Activated naive CD4-positive, alpha-beta T cell treated with anti-CD3 and anti-CD28 coated beads, Interleukin-2, amount 10 ng/mL, durations not matched to agents 7 days and 5 days (primary cell): ENCODE data around the gene VAV2.

Experiments
- CTCF ChIA-PET: fragments of 350-600 bp; sonication (Branson Sonifier 250); formaldehyde crosslinking; loops from one replicate; lab custom pipeline; 2021; ENCODE audit warnings: antibody characterized with exemption; lab: Charles Lee
- DNase-seq: peaks from one replicate; pipeline ENCODE4 v3.0.0-alpha.2; 2020
- H3K27ac Mint-ChIP-seq: one replicate; pipeline ENCODE4 v1.8.0; 2021; ENCODE audit warnings: mild to moderate bottlenecking, moderate library complexity, mixed read lengths
- H3K27me3 Mint-ChIP-seq: one replicate; pipeline ENCODE4 v1.8.0; 2021; ENCODE audit warnings: mild to moderate bottlenecking, mixed read lengths
- H3K36me3 Mint-ChIP-seq: one replicate; pipeline ENCODE4 v1.8.0; 2021; ENCODE audit warnings: mixed read lengths
- H3K4me1 Mint-ChIP-seq: one replicate; pipeline ENCODE4 v1.8.0; 2021; ENCODE audit warnings: mixed read lengths
- H3K4me3 Mint-ChIP-seq: one replicate; pipeline ENCODE4 v1.8.0; 2021; ENCODE audit warnings: mild to moderate bottlenecking, moderate library complexity, mixed read lengths
- H3K9me3 Mint-ChIP-seq: one replicate; pipeline ENCODE4 v1.8.0; 2021; ENCODE audit warnings: mixed read lengths

Gene VAV2

DNA sequence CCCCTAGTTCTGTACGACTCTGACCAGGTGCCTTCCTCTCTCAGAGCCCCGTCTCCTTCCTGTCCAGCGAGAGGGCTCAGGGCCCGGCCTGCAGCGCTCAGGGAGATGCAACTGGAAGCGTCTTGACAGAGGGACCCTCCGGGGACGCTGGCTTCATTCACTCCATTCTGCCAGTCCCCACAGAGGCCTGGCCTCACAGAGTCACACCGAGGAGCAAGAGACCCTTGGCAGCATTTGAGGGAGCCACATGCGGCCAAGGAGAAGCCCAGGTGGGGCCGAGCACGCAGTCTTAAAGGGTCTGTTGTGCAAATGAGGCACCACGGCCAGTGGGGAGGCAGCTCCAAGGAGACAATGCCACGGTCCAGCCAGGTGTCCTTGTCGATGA lies 167.3 kb downstream of the VAV2 start:
- CTCF ChIA-PET: no interaction called here
- Mint-ChIP-seq H3K9me3 (no peaks in the 10 kb centered on the region), H3K27me3 (no peaks in the 10 kb centered on the region), H3K27ac (no peak overlapping the region), H3K4me1 (no peaks in the 10 kb centered on the region), H3K36me3 (no peaks in the 10 kb centered on the region), H3K4me3 (no peak overlapping the region)
- DNase-seq: no peak

DNA sequence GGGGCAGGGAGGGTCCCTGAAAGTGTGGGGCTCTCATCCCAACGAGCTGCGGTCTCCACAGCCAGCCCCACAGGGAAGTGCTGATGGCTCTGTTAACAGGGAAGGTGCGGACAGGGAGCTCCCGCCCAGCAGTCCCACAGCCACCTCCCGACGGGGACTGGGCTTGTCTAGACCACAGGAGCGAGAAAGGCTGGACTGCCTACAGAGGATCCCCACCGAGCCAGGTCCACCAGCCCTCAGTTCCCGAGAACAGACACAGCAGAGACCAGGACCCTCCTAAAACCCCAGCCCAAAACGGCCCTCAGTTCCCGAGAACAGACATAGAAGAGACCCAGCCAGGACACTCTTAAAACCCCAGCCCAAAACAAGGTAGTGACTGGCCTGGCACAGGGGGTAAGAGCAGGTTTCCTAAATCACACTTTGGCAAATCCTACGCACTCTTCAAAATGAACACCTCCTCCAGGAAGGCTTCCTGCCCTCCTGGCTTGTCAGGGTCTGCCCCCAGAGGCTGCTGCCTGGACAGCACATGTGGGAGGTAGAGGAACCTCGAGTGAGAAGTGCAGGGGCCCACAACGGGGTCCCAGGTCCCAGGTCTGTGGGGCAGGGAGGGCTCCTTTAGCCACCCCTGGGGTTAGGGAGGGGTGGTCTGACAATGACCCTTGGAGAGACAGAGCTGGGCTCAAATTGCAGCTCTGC lies 167.9 kb downstream of the VAV2 start:
- Mint-ChIP-seq H3K4me1 (no peaks in the 10 kb centered on the region), H3K4me3 (no peak overlapping the region)

GRCh38 chr9:133823189-133824105 lies 168.7 kb downstream of the VAV2 start:
- DNase-seq: no peak
- CTCF ChIA-PET: no interaction called here
- no peak overlapping the region for H3K27ac Mint-ChIP-seq
- H3K27me3 Mint-ChIP-seq: no peaks in the 10 kb centered on the region
- H3K4me3 Mint-ChIP-seq: no peak overlapping the region
- no peaks in the 10 kb centered on the region for H3K9me3 Mint-ChIP-seq
- no peaks in the 10 kb centered on the region for H3K4me1 Mint-ChIP-seq
- no peaks in the 10 kb centered on the region for H3K36me3 Mint-ChIP-seq

More for the DNA sequence above, 167.9 kb downstream of the VAV2 start:
- no peak overlapping the region for H3K27ac Mint-ChIP-seq
- H3K9me3 Mint-ChIP-seq: no peaks in the 10 kb centered on the region
- no peaks in the 10 kb centered on the region for H3K36me3 Mint-ChIP-seq
- CTCF ChIA-PET: no interaction called here
- DNase-seq: no peak
- H3K27me3 Mint-ChIP-seq: no peaks in the 10 kb centered on the region

DNA sequence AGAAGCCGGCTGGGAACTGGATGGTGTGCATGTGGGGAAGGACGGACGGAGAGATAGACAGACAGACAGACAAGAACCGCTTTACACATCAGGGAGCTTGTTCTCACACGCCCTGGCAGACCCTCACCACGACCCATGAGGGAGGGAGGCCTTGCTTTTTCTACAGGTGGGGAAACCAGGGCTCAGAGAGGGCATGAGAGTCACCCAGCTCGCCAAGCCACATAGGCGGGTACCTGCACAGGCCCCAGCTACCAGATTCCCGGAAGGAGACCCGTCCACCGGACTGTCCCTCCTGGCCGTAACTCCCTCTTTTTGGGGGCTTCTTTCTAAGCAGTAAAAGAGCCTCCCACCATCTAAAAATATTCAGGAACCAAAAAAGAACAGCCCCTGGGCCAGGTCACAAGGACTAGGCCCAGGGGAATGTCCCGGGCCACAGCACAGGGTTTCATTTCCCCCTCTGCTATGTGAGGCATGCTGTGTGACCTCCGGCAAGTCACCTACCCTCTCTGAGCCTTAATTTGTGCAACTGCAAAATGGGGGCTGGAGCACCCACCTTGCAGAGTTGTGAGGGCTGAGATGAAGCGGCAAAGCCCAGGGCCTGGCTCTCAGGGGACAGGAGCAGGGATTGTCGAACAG lies 169.6 kb downstream of the VAV2 start:
- H3K27me3 Mint-ChIP-seq: no peaks in the 10 kb centered on the region
- no peaks in the 10 kb centered on the region for H3K36me3 Mint-ChIP-seq
- no peak overlapping the region for H3K27ac Mint-ChIP-seq
- H3K4me3 Mint-ChIP-seq: no peak overlapping the region
- H3K4me1 Mint-ChIP-seq: no peaks in the 10 kb centered on the region
- H3K9me3 Mint-ChIP-seq: no peaks in the 10 kb centered on the region
- CTCF ChIA-PET: no interaction called here
- no peak for DNase-seq

GRCh38 chr9:133821601-133822429 lies 170.3 kb downstream of the VAV2 start:
- no peak for DNase-seq
- CTCF ChIA-PET: no interaction called here
- H3K9me3 Mint-ChIP-seq: no peaks in the 10 kb centered on the region
- H3K4me1 Mint-ChIP-seq: no peaks in the 10 kb centered on the region
- H3K27me3 Mint-ChIP-seq: no peaks in the 10 kb centered on the region
- no peak overlapping the region for H3K27ac Mint-ChIP-seq
- H3K4me3 Mint-ChIP-seq: no peak overlapping the region
- no peaks in the 10 kb centered on the region for H3K36me3 Mint-ChIP-seq

DNA sequence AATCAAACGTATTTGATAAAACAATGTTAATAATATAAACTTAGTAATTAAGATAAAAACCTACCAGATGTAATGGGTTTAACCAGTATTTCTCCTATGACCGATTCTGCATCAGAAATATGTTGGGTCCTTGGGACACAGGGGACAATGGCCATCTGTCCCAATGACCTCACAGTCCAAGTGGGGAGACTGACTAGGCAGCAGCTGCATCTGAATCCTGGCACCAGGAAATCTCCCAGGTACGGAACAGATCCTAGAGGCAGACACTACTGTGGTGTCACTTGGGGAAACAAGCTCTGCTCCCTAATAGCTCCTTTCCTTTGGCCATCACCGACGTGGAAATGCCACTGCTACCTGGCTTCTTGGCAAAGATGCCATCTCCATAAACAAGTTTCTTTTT lies 172.2 kb downstream of the VAV2 start:
- Mint-ChIP-seq H3K27ac (no peak overlapping the region), H3K27me3 (no peaks in the 10 kb centered on the region), H3K9me3 (no peaks in the 10 kb centered on the region), H3K36me3 (no peaks in the 10 kb centered on the region), H3K4me3 (no peak overlapping the region), H3K4me1 (no peaks in the 10 kb centered on the region)
- DNase-seq: no peak
- CTCF ChIA-PET: no interaction called here

DNA sequence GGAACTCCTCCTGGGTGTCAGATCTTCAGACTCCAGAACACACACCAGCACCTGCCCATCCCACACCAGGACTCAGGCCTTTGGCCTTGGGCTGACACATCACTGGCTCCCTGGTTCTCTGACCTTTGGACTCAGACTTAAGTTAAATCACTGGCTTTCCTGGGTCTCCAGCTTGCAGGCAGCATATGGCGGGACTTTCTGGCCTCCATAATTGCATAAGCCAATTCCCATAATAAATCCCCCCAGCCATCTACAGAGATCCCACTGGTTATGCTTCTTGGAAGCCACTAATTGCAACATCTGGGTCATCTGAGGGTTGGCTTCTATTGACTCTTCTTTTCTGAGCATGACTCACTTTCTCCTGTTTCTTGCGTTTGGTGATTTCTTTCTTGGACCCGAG lies 173.7 kb downstream of the VAV2 start:
- H3K4me3 Mint-ChIP-seq: no peak overlapping the region
- H3K27ac Mint-ChIP-seq: no peak overlapping the region
- H3K27me3 Mint-ChIP-seq: no peaks in the 10 kb centered on the region
- no peaks in the 10 kb centered on the region for H3K4me1 Mint-ChIP-seq
- CTCF ChIA-PET: no interaction called here
- DNase-seq: no peak
- no peaks in the 10 kb centered on the region for H3K36me3 Mint-ChIP-seq
- H3K9me3 Mint-ChIP-seq: no peaks in the 10 kb centered on the region

- H3K27ac Mint-ChIP-seq: no peak overlapping the region
- H3K36me3 Mint-ChIP-seq: no peaks in the 10 kb centered on the region
- no peaks in the 10 kb centered on the region for H3K27me3 Mint-ChIP-seq
- no peak for DNase-seq
- H3K9me3 Mint-ChIP-seq: no peaks in the 10 kb centered on the region
- no peak overlapping the region for H3K4me3 Mint-ChIP-seq
- CTCF ChIA-PET: no interaction called here
- H3K4me1 Mint-ChIP-seq: no peaks in the 10 kb centered on the region
These were observed 176.3 kb downstream of the VAV2 start for GRCh38 chr9:133815781-133816180.

GRCh38 chr9:133814586-133815208 lies 177.4 kb downstream of the VAV2 start:
- Mint-ChIP-seq H3K27ac (no peak overlapping the region), H3K9me3 (no peaks in the 10 kb centered on the region), H3K4me1 (no peaks in the 10 kb centered on the region), H3K27me3 (no peaks in the 10 kb centered on the region), H3K36me3 (no peaks in the 10 kb centered on the region), H3K4me3 (no peak overlapping the region)
- CTCF ChIA-PET: no interaction called here
- DNase-seq: no peak

DNA sequence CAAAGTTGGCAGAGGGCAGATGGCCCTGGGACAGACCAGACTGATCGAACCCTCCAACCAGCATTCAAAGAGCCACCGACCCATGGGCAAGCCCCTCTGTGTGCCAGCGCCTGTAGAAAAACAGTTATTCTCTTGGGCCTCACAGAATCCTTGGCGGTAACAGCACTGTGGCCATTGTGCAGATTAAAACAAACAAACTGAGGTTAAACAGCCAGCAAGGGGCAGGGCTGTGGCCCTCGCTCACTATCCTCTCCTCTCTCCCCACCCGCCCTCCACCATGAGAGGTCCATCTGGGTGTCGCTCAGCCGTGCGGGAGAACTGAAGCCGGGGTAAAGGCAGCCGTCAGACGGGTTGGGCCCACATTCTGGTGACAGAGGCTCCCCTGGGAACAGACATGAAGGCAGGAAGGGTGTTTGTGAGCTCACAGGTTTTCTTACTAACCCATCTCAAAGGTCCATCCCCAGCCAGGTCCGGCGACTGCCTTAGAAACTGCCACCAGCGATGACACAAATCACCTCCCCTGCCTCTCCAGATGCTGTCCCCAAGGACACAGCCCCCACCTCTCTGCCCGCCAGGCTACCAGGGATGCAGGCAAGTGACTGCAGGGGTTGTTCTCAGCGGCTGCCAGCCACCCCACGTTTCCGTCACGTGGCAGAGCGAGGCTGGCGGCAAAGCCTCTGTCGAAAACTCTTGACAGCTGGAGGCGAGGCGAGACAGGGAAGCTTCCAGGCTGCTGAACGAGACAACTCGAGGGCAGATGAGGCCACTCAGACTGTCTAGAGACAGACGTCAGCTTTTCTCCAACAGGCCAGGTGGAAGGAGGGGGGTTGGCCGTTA lies 178.2 kb downstream of the VAV2 start:
- Mint-ChIP-seq H3K27ac (no peak overlapping the region), H3K27me3 (no peaks in the 10 kb centered on the region), H3K4me1 (no peaks in the 10 kb centered on the region), H3K4me3 (no peak overlapping the region), H3K36me3 (no peaks in the 10 kb centered on the region), H3K9me3 (no peaks in the 10 kb centered on the region)
- DNase-seq: no peak
- CTCF ChIA-PET: no interaction called here

- Mint-ChIP-seq H3K27me3 (no peaks in the 10 kb centered on the region), H3K4me1 (no peaks in the 10 kb centered on the region), H3K27ac (no peak overlapping the region), H3K9me3 (no peaks in the 10 kb centered on the region), H3K36me3 (no peaks in the 10 kb centered on the region), H3K4me3 (no peak overlapping the region)
- CTCF ChIA-PET: no interaction called here
- no peak for DNase-seq
These were observed 179.0 kb downstream of the VAV2 start for GRCh38 chr9:133812941-133813748.

- CTCF ChIA-PET: no interaction called here
- no peaks in the 10 kb centered on the region for H3K9me3 Mint-ChIP-seq
- H3K27ac Mint-ChIP-seq: no peak overlapping the region
- no peak for DNase-seq
- H3K36me3 Mint-ChIP-seq: no peaks in the 10 kb centered on the region
- H3K4me1 Mint-ChIP-seq: no peaks in the 10 kb centered on the region
- no peaks in the 10 kb centered on the region for H3K27me3 Mint-ChIP-seq
- no peak overlapping the region for H3K4me3 Mint-ChIP-seq
These were observed 179.9 kb downstream of the VAV2 start for GRCh38 chr9:133812077-133812868.
